Calu3 (cell line): Measurements from ENCODE around the gene ACOT6. TPM values are rescaled to one million over a fixed set of nuclear protein-coding genes. Genes with fewer than 3 reads are reported as not detected.
"Not testable (repeated sequence)": the region's sequence is repeated elsewhere in the genome, so short reads cannot be mapped to it uniquely, and the experiment has no call there.

Experiments
- BruUV-seq: library from RNA; stranded (reverse); fragments of 400-500 nt; replicated peaks from 2 replicates; lab custom pipeline; 2021; lab: Mats Ljungman, UMichigan
- CTCF ChIA-PET: fragments of 300-600 bp; sonication (Branson Sonifier 250); formaldehyde crosslinking; loops from one replicate; lab custom pipeline; 2022; ENCODE audit warnings: antibody characterized with exemption; lab: Charles Lee
- DNase-seq: peaks from one replicate; pipeline ENCODE4 v3.0.0; 2022
- H3K27ac Mint-ChIP-seq: one replicate; pipeline ENCODE4 v1.8.0; 2022; ENCODE audit warnings: mixed read lengths; ENCODE audit not compliant: unreplicated experiment
- H3K27me3 Mint-ChIP-seq: one replicate; pipeline ENCODE4 v1.8.0; 2022; ENCODE audit warnings: mixed read lengths; ENCODE audit not compliant: unreplicated experiment
- H3K36me3 Mint-ChIP-seq: one replicate; pipeline ENCODE4 v1.8.0; 2022; ENCODE audit warnings: mild to moderate bottlenecking, moderate library complexity, mixed read lengths; ENCODE audit not compliant: insufficient read depth, unreplicated experiment
- H3K4me1 Mint-ChIP-seq: one replicate; pipeline ENCODE4 v1.8.0; 2022; ENCODE audit warnings: mild to moderate bottlenecking, low read depth, mixed read lengths; ENCODE audit not compliant: unreplicated experiment
- H3K4me3 Mint-ChIP-seq: one replicate; pipeline ENCODE4 v1.8.0; 2022; ENCODE audit warnings: mild to moderate bottlenecking, low read depth, moderate library complexity, mixed read lengths; ENCODE audit not compliant: unreplicated experiment
- H3K9me3 Mint-ChIP-seq: one replicate; pipeline ENCODE4 v1.8.0; 2022; ENCODE audit warnings: low read depth, mixed read lengths; ENCODE audit not compliant: unreplicated experiment
- CTCF ChIP-seq: fragments of 200-600 bp; IDR thresholded peaks from one replicate; pipeline ENCODE4 v1.8.0; 2022; ENCODE audit warnings: antibody characterized with exemption; ENCODE audit not compliant: unreplicated experiment
- intact Hi-C: fragments of 100-400 bp; cut with micrococcal nuclease; formaldehyde crosslinking; loops from one replicate; pipeline ENCODE4 v1.10.0; 2022; ENCODE audit not compliant: unreplicated experiment
- total RNA-seq: library from RNA; stranded (reverse); gene quantifications from 2 replicates; pipeline ENCODE4 v1.2.3, GENCODE V29; 2022

Gene ACOT6
- total RNA-seq, 1 experiment from 2014 or later, result not detected

GRCh38 chr14:73633116-73634010 lies 21.0 kb downstream of the ACOT6 start:
- Mint-ChIP-seq H3K4me3 (peak overlapping the region; percentile 79), H3K27me3 (no peaks in the 10 kb centered on the region), H3K4me1 (no peaks in the 10 kb centered on the region), H3K27ac (no peak overlapping the region), H3K36me3 (peaks cover 8% of the 10 kb centered on the region), H3K9me3 (no peaks in the 10 kb centered on the region)
- CTCF ChIA-PET, result interaction anchor here (0.7 to 2.0 kb wide), 4 partner anchors 20 to 175 kb away, joined by 4 to 26 read pairs (median 6); no protein-coding TSS in a partner anchor
- BruUV-seq, result no TSS peak
- DNase-seq, result peak; percentile 68
- intact Hi-C loops, result loop anchor here (1.0 to 5.0 kb wide), 4 partner anchors 125 to 339 kb away; partner anchors contain the start of gene RIOX1
- TF ChIP-seq CTCF, result peak; percentile 73

- CTCF ChIA-PET, result interaction anchor here (0.6 to 2.0 kb wide), 4 partner anchors 11 to 223 kb away, joined by 3 to 26 read pairs (median 3); partner anchors contain the start of gene DNAL1
- H3K4me1 Mint-ChIP-seq, result no peaks in the 10 kb centered on the region
- H3K36me3 Mint-ChIP-seq, result peaks cover 8% of the 10 kb centered on the region
- H3K9me3 Mint-ChIP-seq, result no peaks in the 10 kb centered on the region
- DNase-seq, result peak; percentile 52
- no peaks in the 10 kb centered on the region for H3K27me3 Mint-ChIP-seq
- no peak for TF ChIP-seq CTCF
- H3K4me3 Mint-ChIP-seq, result peak overlapping the region; percentile 79
- no TSS peak for BruUV-seq
- H3K27ac Mint-ChIP-seq, result no peak overlapping the region
- intact Hi-C loops, result loop anchor here (5.0 kb wide), 1 partner anchor 142 kb away; the partner anchor contains the start of gene RIOX1
Measured at GRCh38 chr14:73634011-73634833, 21.9 kb downstream of the ACOT6 start.

GRCh38 chr14:73636355-73636754 lies 24.0 kb downstream of the ACOT6 start:
- BruUV-seq, DNase-seq, intact Hi-C loops, H3K27ac Mint-ChIP-seq, H3K4me3 Mint-ChIP-seq, H3K27me3 Mint-ChIP-seq, H3K36me3 Mint-ChIP-seq, H3K9me3 Mint-ChIP-seq, H3K4me1 Mint-ChIP-seq: not testable (repeated sequence)
- CTCF ChIA-PET, result interaction anchor here (0.6 to 0.7 kb wide), 2 partner anchors 59 to 65 kb away, joined by 4 read pairs; no protein-coding TSS in a partner anchor

GRCh38 chr14:73637830-73638229 lies 25.5 kb downstream of the ACOT6 start:
- CTCF ChIA-PET, result no interaction called here
- Mint-ChIP-seq H3K36me3 (peaks cover 8% of the 10 kb centered on the region), H3K4me3 (no peak overlapping the region), H3K4me1 (no peaks in the 10 kb centered on the region), H3K27me3 (no peaks in the 10 kb centered on the region), H3K27ac (no peak overlapping the region), H3K9me3 (no peaks in the 10 kb centered on the region)
- intact Hi-C loops, result no loop called here
- no peak for DNase-seq
- TF ChIP-seq CTCF, result no peak
- BruUV-seq, result no TSS peak
